Astrocyte of the cerebellum (primary cell): ENCODE data around the gene ARHGAP26.

Source experiments
- DNase-seq: peaks from one replicate; pipeline ENCODE4 v3.0.0-alpha.2; 2011; ENCODE audit warnings: low read depth
- H3K4me3 ChIP-seq: 2 replicates; pipeline ENCODE4 v1.5.1; 2011; ENCODE audit warnings: mild to moderate bottlenecking, low read depth, low read length, moderate library complexity
- in situ Hi-C: cut with HindIII; loops from 2 replicates; pipeline ENCODE4 v1.10.0; 2017; ENCODE audit warnings: low sequenced_read_pairs
- TF ChIP-seq, protein P1 (sequence below): IDR thresholded peaks from 2 replicates; pipeline ENCODE4 v1.5.1; 2012; ENCODE audit warnings: low read length, low read depth, moderate library complexity, mild to moderate bottlenecking; ENCODE audit errors: missing control alignments

Gene ARHGAP26

DNA sequence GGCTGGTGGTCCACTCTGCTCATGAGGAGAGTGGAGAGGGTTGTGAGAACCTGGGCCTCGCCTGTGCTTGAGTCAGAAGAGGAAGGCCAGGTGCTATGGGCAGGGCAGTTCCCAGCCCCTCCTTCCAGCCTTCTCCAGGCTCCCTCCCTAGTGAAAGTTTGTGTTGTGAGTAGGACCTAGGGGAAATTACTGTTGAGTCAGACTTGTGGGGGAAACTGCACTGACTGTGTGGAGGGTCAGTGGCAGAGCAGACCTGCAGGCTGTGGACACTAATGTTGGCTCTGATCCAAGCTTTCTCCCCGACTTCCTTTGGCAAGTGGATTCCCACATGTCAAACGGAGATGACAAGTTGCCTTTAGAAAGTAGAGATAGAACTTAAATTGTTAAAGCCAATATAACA is 102.6 kb downstream of the ARHGAP26 start:
- in situ Hi-C loops, result loop anchor here (5.0 kb wide), 2 partner anchors 150 to 735 kb away; no protein-coding TSS in a partner anchor
- no peak overlapping the region for H3K4me3 ChIP-seq
- DNase-seq, result no peak
- TF ChIP-seq, protein P1, sequence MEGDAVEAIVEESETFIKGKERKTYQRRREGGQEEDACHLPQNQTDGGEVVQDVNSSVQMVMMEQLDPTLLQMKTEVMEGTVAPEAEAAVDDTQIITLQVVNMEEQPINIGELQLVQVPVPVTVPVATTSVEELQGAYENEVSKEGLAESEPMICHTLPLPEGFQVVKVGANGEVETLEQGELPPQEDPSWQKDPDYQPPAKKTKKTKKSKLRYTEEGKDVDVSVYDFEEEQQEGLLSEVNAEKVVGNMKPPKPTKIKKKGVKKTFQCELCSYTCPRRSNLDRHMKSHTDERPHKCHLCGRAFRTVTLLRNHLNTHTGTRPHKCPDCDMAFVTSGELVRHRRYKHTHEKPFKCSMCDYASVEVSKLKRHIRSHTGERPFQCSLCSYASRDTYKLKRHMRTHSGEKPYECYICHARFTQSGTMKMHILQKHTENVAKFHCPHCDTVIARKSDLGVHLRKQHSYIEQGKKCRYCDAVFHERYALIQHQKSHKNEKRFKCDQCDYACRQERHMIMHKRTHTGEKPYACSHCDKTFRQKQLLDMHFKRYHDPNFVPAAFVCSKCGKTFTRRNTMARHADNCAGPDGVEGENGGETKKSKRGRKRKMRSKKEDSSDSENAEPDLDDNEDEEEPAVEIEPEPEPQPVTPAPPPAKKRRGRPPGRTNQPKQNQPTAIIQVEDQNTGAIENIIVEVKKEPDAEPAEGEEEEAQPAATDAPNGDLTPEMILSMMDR, result no peak

DNA sequence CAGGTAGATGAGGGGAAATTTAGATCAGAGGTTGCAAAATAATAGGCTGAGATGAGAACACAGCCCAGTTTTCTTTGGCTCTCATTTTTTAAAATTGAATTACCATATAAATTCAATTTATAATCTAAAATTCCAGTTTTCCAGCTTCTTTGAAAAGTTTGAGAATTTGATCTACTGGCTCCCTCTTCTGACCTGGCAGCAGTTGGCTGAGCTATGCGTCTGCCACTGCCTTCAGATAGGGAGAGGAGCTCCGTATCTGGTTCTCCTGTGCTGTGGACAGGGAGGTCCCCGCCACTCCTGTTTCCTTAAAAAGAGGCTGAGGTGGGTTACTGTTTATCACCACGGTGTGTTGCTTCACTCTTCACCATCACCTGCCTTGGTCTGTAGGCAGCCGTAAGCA is 103.7 kb downstream of the ARHGAP26 start:
- H3K4me3 ChIP-seq, result no peak overlapping the region
- in situ Hi-C loops, result loop anchor here (5.0 kb wide), 2 partner anchors 152 to 737 kb away; no protein-coding TSS in a partner anchor
- TF ChIP-seq, protein P1, result no peak
- DNase-seq, result no peak

DNA sequence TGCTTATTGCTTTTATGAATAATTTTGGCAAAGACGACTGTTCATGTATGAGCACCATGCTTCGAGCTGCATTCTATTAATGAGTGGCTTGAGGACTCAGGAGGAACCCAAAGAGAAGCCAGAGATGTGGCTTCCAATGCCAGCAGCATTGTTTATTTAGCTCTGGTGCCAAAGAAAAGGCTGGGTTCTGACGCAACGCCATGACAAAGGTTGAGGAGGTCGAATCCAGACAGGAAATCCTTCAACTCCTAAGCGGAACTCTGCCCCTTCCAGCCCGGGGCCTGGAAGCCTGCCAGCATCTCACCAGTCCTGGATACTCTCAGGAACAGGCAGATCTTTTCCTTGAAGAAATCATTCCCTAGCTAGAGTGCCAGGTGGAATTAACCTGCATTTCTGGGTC is 104.4 kb downstream of the ARHGAP26 start:
- no peak overlapping the region for H3K4me3 ChIP-seq
- no peak for DNase-seq
- in situ Hi-C loops, result loop anchor here (5.0 kb wide), 2 partner anchors 152 to 737 kb away; no protein-coding TSS in a partner anchor
- TF ChIP-seq, protein P1, result no peak

DNA sequence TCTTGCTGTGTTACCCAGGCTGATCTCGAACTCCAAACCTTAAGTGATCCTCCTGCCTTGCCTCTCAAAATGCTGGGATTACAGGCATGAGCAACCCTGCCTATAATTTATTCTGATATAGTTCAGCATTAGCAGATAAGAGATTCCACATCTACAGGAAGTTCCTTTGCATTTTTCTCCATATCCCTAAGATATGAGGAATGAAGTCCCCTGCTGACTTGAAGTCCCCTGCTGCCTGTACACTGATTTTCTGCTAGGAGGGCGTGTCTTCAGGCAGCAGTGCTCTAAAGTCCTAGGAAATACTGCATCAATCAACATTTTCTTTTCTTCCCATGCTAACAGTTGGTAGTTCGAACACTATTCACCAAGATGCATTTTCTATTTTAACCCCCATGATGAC is 105.8 kb downstream of the ARHGAP26 start:
- no peak overlapping the region for H3K4me3 ChIP-seq
- TF ChIP-seq, protein P1, result no peak
- DNase-seq, result no peak
- in situ Hi-C loops, result loop anchor here (25.0 kb wide), 1 partner anchor 264 kb away; no protein-coding TSS in a partner anchor

DNA sequence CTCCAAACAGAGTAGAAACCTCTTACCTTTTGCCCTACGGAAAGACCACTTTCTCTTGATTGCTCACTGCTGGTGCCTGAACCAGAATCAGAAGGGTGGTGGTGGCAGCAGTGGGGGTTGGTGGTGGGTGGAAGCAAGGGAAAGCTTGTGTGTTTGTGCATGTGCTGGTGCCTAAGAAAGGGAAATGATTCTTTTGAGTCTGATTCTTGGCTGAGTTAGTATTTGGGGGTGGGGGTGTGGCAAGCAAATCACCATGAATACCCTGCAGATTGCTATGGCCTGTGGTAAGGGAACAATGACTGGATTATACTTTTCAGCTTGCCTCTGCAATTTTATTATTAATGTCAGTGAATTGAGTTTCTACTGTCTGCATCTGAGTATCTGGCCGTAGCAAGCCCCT is 106.6 kb downstream of the ARHGAP26 start:
- in situ Hi-C loops, result loop anchor here (25.0 kb wide), 1 partner anchor 265 kb away; no protein-coding TSS in a partner anchor
- TF ChIP-seq, protein P1, result no peak
- no peak overlapping the region for H3K4me3 ChIP-seq
- DNase-seq, result no peak

DNA sequence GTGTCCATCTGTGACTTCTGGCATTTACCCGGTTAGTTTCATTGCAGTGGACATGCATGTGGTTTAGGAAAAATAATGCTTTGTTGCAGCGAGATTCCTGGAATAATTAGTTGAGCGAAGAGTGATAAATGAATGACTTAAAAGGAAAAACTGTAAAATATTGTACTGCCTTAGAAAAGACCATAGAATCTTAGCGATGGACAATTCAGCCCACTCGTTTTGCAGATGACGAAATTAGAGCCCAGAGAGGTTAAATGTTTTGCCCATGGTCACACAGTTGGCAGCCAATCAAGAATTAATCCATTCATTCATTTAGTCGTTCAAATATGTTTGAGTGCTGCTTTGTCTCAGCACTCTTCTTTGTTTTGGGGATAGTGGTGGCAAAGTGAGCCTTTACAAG is 107.9 kb downstream of the ARHGAP26 start:
- H3K4me3 ChIP-seq, result no peak overlapping the region
- in situ Hi-C loops, result loop anchor here (25.0 kb wide), 1 partner anchor 266 kb away; no protein-coding TSS in a partner anchor
- TF ChIP-seq, protein P1, result no peak
- no peak for DNase-seq

DNA sequence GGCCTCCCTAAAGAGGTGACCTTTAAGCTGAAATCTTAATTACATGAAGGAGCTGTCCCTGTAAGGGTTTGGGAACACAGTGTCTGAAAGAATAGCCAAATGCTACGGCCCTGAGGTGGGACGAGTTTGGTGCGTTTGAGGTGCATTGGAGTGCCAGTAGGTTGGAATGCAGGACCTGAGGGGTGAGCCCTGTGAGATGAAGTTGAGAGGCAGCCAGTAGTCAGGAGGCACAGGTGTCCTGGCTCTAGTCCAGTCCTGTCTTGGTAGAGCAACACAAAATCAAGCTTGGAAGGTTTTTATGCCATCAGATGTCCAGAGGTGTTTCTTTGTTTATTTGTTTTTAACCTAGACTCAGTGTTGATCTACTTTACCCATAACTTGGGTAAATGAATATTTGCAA is 108.5 kb downstream of the ARHGAP26 start:
- in situ Hi-C loops, result loop anchor here (25.0 kb wide), 1 partner anchor 266 kb away; no protein-coding TSS in a partner anchor
- TF ChIP-seq, protein P1, result no peak
- DNase-seq, result no peak
- H3K4me3 ChIP-seq, result no peak overlapping the region
